GM12872 (cell line): ENCODE measurements around the gene SCN9A.
A peak's percentile ranks its signal among the peaks of the same experiment; 100 is the strongest.

Source experiments
- TF ChIP-seq, protein P1 (sequence below): IDR thresholded peaks from 3 replicates; pipeline ENCODE4 v1.5.1; 2011; ENCODE audit warnings: low read depth, mild to moderate bottlenecking, low read length, moderate library complexity; ENCODE audit not compliant: insufficient read depth

Gene SCN9A

DNA sequence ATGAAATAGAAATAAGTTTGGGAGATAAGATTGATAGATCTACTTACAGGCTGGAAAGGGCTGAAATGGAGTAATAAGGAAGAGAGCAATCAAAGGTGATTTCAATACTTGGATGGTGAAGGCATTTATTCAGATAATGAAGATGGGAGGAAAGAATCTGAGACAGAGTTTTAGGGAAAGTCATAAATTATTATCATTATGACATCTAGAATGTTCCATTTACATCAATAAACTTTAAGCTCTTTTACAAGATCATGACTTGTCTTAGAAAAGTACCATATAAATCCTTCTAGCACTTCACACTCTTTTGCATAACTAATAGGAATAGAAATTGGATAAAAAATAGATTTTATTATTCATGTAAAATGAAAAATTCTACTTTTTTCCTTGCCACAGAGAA lies 2.2 kb downstream of the SCN9A start:
- TF ChIP-seq, protein P1, sequence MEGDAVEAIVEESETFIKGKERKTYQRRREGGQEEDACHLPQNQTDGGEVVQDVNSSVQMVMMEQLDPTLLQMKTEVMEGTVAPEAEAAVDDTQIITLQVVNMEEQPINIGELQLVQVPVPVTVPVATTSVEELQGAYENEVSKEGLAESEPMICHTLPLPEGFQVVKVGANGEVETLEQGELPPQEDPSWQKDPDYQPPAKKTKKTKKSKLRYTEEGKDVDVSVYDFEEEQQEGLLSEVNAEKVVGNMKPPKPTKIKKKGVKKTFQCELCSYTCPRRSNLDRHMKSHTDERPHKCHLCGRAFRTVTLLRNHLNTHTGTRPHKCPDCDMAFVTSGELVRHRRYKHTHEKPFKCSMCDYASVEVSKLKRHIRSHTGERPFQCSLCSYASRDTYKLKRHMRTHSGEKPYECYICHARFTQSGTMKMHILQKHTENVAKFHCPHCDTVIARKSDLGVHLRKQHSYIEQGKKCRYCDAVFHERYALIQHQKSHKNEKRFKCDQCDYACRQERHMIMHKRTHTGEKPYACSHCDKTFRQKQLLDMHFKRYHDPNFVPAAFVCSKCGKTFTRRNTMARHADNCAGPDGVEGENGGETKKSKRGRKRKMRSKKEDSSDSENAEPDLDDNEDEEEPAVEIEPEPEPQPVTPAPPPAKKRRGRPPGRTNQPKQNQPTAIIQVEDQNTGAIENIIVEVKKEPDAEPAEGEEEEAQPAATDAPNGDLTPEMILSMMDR = no peak

DNA sequence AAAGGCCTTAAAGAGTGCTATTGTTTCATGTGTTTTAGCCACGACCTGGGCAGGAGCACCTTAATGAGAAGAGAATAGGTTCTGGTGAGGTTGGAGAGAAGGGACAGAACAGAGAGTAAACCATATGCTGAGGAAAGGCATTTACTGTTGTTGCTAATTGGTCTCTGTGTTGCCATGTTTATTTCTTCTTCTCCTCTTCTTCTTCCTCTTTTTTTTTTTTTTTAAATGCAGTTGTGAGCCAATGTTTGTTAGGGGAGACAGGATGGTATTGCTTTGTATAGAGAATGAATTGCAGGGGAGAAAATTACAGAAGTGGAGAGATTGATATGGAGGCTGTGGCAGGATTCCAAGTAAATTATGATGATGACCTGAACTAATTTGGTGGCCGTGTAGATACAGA lies 2.6 kb downstream of the SCN9A start:
- TF ChIP-seq, protein P1 = no peak

DNA sequence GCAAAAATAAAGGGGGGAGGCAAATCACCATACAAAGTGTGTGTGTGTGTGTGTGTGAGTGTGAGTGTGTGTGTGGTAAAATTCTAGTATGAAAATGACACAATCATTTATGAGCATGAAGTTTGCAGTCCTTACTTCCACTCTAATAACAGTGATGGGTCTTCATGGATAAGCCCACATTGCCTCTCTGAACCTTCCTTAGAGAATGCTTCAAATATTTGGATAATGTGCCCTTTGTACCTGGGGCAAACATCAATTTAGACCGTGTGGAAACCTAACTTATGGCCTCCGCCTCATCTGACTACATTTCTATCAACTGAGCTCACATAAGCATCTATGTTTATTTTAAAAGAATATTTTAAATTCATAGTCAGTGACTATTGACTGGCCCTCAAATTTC lies 3.7 kb downstream of the SCN9A start:
- TF ChIP-seq, protein P1 = no peak

DNA sequence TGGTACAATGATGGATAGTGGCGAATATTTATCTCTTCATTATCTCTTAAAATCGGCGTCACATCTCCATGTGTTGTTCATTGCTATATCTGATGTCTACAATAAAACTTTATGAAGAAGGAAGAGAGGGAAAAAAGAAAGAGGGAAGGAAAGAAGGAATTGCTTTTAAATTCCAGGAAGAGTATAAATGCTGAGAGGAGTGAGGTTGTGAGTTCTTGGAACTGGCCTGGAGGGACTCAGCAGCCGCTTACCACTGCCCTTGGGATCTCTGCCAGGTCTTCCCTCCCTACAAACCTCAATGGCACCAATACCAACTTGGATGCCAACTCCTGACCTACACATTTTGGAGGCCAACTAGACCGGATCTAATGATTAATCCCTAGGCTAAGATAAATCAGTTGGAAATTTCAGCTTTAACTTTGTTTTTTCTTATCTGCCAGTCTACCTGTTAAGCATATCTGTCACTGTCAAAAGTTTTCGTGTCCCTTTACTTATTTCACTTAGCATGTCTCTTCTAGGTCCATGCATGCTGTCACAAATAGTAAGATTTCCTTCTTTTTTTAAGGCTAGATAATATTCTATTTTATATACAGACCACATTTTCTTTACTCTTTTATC lies 9.8 kb downstream of the SCN9A start:
- TF ChIP-seq, protein P1 = no peak

DNA sequence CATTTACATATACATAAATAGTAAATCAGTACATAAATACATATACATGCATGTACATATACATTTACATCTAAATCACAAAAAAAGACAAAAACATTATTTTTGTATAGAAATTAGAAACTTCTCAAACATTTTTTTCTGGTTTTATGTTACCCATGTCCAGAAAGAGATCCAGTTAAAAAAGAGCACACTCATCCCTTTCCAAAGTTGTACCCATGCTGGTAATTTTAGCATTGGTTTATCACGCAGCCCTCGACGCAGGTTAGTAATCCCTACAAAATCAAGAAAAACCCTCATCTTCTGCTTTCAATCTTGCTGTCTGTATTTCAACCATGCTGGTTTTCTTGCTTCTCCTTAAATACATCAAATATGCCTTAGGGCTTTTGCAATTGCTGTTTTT lies 10.5 kb downstream of the SCN9A start:
- TF ChIP-seq, protein P1 = no peak

DNA sequence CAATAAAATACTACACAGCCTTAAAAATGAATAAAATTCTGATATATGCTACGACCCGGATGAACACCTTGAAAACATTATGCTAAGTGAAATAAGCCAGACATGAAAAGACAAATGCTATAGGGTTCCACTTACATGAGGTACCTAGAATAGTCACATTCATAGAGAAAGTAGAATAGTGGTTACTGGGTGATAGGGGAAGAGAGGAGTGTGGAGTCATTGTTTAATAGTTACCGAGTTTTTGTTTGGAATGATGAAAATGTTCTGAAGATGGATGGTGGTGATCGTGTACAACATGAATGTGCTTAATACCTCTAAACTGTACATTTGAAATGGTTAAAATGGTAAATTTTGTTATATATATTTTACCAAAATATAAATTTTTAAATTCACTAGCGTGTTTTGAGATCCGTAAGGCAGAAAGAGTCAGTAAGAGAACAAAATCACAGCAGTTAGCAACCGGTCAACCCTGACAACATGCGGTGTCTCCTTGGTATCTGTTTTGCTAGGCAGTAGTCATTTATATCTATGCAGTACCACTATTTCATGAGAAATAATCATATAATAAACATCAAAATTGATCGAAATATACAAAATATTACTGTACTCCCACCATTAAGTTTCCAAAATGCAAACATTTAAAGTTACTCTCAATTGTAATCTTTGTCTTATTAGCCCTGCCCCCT lies 11.1 kb downstream of the SCN9A start:
- TF ChIP-seq, protein P1 = no peak

DNA sequence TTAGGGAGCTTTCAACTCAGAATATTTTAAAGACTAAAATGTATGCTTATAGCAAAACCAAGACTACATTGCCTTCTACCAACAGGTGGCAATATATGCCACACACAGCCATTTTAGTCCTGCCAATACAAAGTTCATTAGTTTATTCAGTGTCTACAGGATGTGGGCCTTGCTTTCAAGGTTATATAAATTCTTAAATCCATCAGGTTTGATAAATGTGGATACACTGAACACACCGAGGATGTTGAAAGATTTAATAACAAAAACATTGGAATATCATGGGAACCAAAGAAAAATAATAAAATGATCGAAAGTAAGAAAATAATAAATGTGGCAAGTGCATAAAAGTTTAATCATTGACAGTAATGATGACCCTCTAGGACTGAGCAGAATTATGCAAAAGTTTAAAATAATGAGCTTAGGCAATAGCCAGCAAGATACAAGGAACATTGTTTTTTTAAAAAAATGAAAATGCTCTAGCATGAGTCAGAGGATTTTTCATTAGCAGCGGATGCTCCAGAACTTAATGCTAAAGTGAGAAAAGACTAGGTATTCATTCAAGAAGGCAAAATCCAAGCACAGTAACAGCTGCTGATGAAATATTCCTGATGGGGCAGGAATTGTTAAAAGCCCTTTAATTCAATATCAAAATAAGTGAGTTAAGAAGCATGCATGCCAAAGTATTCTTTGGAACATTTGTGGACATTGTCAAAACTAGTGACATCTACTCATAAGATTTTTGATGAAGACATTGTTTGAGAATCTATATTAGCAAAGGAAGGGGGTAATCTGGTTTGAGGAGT lies 14.2 kb downstream of the SCN9A start:
- TF ChIP-seq, protein P1 = peak; percentile 37; the same call in 2 of the 3 replicates
